Fibroblast of skin of back (primary cell): ENCODE results near the gene IFT172.
A peak's percentile ranks its signal among the peaks of the same experiment; 100 is the strongest.
"Not testable (repeated sequence)": the region's sequence is repeated elsewhere in the genome, so short reads cannot be mapped to it uniquely, and the experiment has no call there.

Source experiments
- DNase-seq: peaks from one replicate; pipeline ENCODE4 v3.0.0-alpha.2; 2013

The IFT172 gene

GRCh38 chr2:27492557-27492956 is 3.0 kb upstream of the IFT172 start:
- no peak for DNase-seq

GRCh38 chr2:27489118-27489497 is 435 bp downstream of the IFT172 start:
- peak; percentile 11 for DNase-seq

- no peak for DNase-seq
Measured at GRCh38 chr2:27485496-27485895, 4.0 kb downstream of the IFT172 start.

GRCh38 chr2:27471961-27472360 is 17.6 kb downstream of the IFT172 start:
- DNase-seq, result no peak

GRCh38 chr2:27464443-27464842 is 25.1 kb downstream of the IFT172 start:
- DNase-seq, result no peak

GRCh38 chr2:27461118-27461517 is 28.4 kb downstream of the IFT172 start:
- DNase-seq, result no peak

GRCh38 chr2:27453968-27454367 is 35.6 kb downstream of the IFT172 start:
- DNase-seq, result no peak

GRCh38 chr2:27451095-27451494 is 38.4 kb downstream of the IFT172 start:
- no peak for DNase-seq

GRCh38 chr2:27448381-27448780 is 41.2 kb downstream of the IFT172 start:
- DNase-seq, result no peak

GRCh38 chr2:27446057-27446456 is 43.5 kb downstream of the IFT172 start:
- no peak for DNase-seq

- DNase-seq, result no peak
Measured at GRCh38 chr2:27445615-27446014, 43.9 kb downstream of the IFT172 start.

- DNase-seq, result no peak
Measured at GRCh38 chr2:27445155-27445554, 44.4 kb downstream of the IFT172 start.

GRCh38 chr2:27442920-27443282 is 46.6 kb downstream of the IFT172 start:
- DNase-seq, result no peak

- DNase-seq, result no peak
Measured at GRCh38 chr2:27441958-27442919, 47.3 kb downstream of the IFT172 start, which contains the start of gene KRTCAP3. TSS of gene KRTCAP3 (plus strand) at chr2:27442381. CDS start at chr2:27442413, 32 bp downstream.

- DNase-seq, result no peak
Measured at GRCh38 chr2:27441226-27441926, 48.2 kb downstream of the IFT172 start.

GRCh38 chr2:27435628-27436027 is 53.9 kb downstream of the IFT172 start:
- no peak for DNase-seq

GRCh38 chr2:27431395-27431794 is 58.1 kb downstream of the IFT172 start:
- DNase-seq, result peak; percentile 54

- peak; percentile 85 for DNase-seq
Measured at GRCh38 chr2:27428978-27429541, 60.5 kb downstream of the IFT172 start.

GRCh38 chr2:27428213-27428977 is 61.1 kb downstream of the IFT172 start, which contains the start of gene NRBP1:
TSS of gene NRBP1 (plus strand) at chr2:27428631. CDS start at chr2:27433274, 4,643 bp downstream.
- peak; percentile 89 for DNase-seq

- no peak for DNase-seq
Measured at GRCh38 chr2:27427863-27428212, 61.7 kb downstream of the IFT172 start.

GRCh38 chr2:27425039-27425438 is 64.5 kb downstream of the IFT172 start:
- DNase-seq, result not testable (repeated sequence)

GRCh38 chr2:27422958-27423357 is 66.6 kb downstream of the IFT172 start:
- DNase-seq, result no peak
